GM23338 (cell line): ENCODE data around the gene C4orf33. TPM values are rescaled to one million over a fixed set of nuclear protein-coding genes. Genes with fewer than 3 reads are reported as not detected.

ENCODE experiments used
- ATAC-seq: fragments of 200-7000 bp; cut with Tn5 transposase; 3 replicates; pipeline ENCODE4 v1.9.1; 2020
- DNase-seq: peaks from one replicate; pipeline ENCODE4 v3.0.0-alpha.2; 2015; ENCODE audit warnings: low spot score
- H2AFZ ChIP-seq: fragments of 200-600 bp; sonication (generic); 2 replicates; pipeline ENCODE4 v1.8.0; 2016; ENCODE audit warnings: antibody characterized with exemption, mild to moderate bottlenecking, moderate library complexity
- H3F3A ChIP-seq: fragments of 200-600 bp; sonication (generic); replicated peaks from 2 replicates; pipeline ENCODE4 v1.8.0; 2017; ENCODE audit warnings: antibody characterized with exemption, mixed run types, low read depth
- H3K27ac ChIP-seq: fragments of 200-600 bp; sonication (generic); 2 replicates; pipeline ENCODE4 v1.6.1; 2016; ENCODE audit warnings: low read depth
- H3K27me3 ChIP-seq: fragments of 200-600 bp; sonication (generic); 2 replicates; pipeline ENCODE4 v1.8.0; 2016; ENCODE audit warnings: mild to moderate bottlenecking, mixed run types, moderate library complexity; ENCODE audit not compliant: insufficient read depth
- H3K36me3 ChIP-seq: fragments of 200-600 bp; sonication (generic); 2 replicates; pipeline ENCODE4 v1.8.0; 2016; ENCODE audit warnings: mild to moderate bottlenecking; ENCODE audit not compliant: insufficient read depth
- H3K4me1 ChIP-seq: fragments of 200-600 bp; sonication (generic); 2 replicates; pipeline ENCODE4 v1.8.0; 2016; ENCODE audit warnings: mild to moderate bottlenecking, moderate library complexity; ENCODE audit not compliant: insufficient read depth
- H3K4me2 ChIP-seq: fragments of 200-600 bp; sonication (generic); 2 replicates; pipeline ENCODE4 v1.7.1; 2017; ENCODE audit warnings: mixed run types
- H3K4me3 ChIP-seq: fragments of 200-600 bp; sonication (generic); 2 replicates; pipeline ENCODE4 v1.6.1; 2016; ENCODE audit warnings: mixed run types
- H3K79me2 ChIP-seq: fragments of 200-600 bp; sonication (generic); replicated peaks from 2 replicates; pipeline ENCODE4 v1.8.0; 2017; ENCODE audit warnings: mild to moderate bottlenecking; ENCODE audit not compliant: insufficient read depth
- H3K9me2 ChIP-seq: fragments of 200-600 bp; sonication (generic); 2 replicates; pipeline ENCODE4 v1.8.0; 2017; ENCODE audit not compliant: insufficient read depth
- H4K20me1 ChIP-seq: fragments of 200-600 bp; sonication (generic); replicated peaks from 2 replicates; pipeline ENCODE4 v1.8.0; 2017; ENCODE audit warnings: mild to moderate bottlenecking; ENCODE audit not compliant: insufficient read depth
- H3K27ac Mint-ChIP-seq: 2 replicates; pipeline ENCODE4 v1.8.0; 2020; ENCODE audit warnings: inconsistent platforms, mild to moderate bottlenecking, moderate library complexity, mixed read lengths
- H3K27me3 Mint-ChIP-seq: 3 replicates; pipeline ENCODE4 v1.8.0; 2022; ENCODE audit warnings: low read depth, mild to moderate bottlenecking, moderate library complexity, mixed read lengths, inconsistent platforms; ENCODE audit not compliant: insufficient read depth, poor library complexity
- H3K36me3 Mint-ChIP-seq: 3 replicates; pipeline ENCODE4 v1.8.0; 2021; ENCODE audit warnings: low read depth, mild to moderate bottlenecking, inconsistent platforms, moderate library complexity, mixed read lengths
- H3K4me1 Mint-ChIP-seq: 3 replicates; pipeline ENCODE4 v1.8.0; 2020; ENCODE audit warnings: mild to moderate bottlenecking, inconsistent platforms, mixed read lengths
- H3K4me3 Mint-ChIP-seq: 3 replicates; pipeline ENCODE4 v1.8.0; 2021; ENCODE audit warnings: moderate library complexity, mild to moderate bottlenecking, inconsistent platforms, mixed read lengths
- H3K9me3 Mint-ChIP-seq: 3 replicates; pipeline ENCODE4 v1.8.0; 2020; ENCODE audit warnings: moderate library complexity, mild to moderate bottlenecking, inconsistent platforms, mixed read lengths
- CREB1 ChIP-seq: fragments of 250-450 bp; sonication (Bioruptor Pico); IDR thresholded peaks from 2 replicates; pipeline ENCODE4 v1.5.0; 2020; ENCODE audit warnings: low read depth, mild to moderate bottlenecking, moderate library complexity
- ETS1 ChIP-seq: IDR thresholded peaks from 2 replicates; pipeline ENCODE4 v1.6.1; 2016; ENCODE audit warnings: antibody characterized with exemption
- EZH2 ChIP-seq: fragments of 200-600 bp; sonication (generic); IDR thresholded peaks from one replicate; pipeline ENCODE4 v1.8.0; 2017; ENCODE audit warnings: antibody characterized with exemption, mild to moderate bottlenecking, low read depth; ENCODE audit not compliant: unreplicated experiment
- EZH2phosphoT487 ChIP-seq: fragments of 200-600 bp; sonication (generic); IDR thresholded peaks from one replicate; pipeline ENCODE4 v1.8.1; 2018; ENCODE audit warnings: antibody characterized with exemption; ENCODE audit not compliant: unreplicated experiment
- JUNB ChIP-seq: IDR thresholded peaks from one replicate; pipeline ENCODE4 v1.6.1; 2016; ENCODE audit warnings: antibody characterized with exemption; ENCODE audit not compliant: unreplicated experiment
- POLR2AphosphoS5 ChIP-seq: IDR thresholded peaks from 2 replicates; pipeline ENCODE4 v1.6.1; 2016; ENCODE audit warnings: antibody characterized with exemption, low read depth
- REST ChIP-seq: IDR thresholded peaks from one replicate; pipeline ENCODE4 v1.6.1; 2018; ENCODE audit warnings: antibody characterized with exemption; ENCODE audit not compliant: unreplicated experiment
- STAT1 ChIP-seq: IDR thresholded peaks from one replicate; pipeline ENCODE4 v1.6.1; 2016; ENCODE audit warnings: antibody characterized with exemption; ENCODE audit not compliant: unreplicated experiment
- ZNF114 ChIP-seq: fragments of 250-450 bp; sonication (Bioruptor Pico); IDR thresholded peaks from 2 replicates; pipeline ENCODE4 v1.5.0; 2020; ENCODE audit warnings: mild to moderate bottlenecking, moderate library complexity
- polyA plus RNA-seq: library from polyadenylated mRNA; unstranded; fragments of >200 nt; fragmentation: Nextera tagmentation; extraction: Ambion mirVana; gene quantifications from 2 replicates; pipeline ENCODE4 v1.2.1, GENCODE V29; 2016
- total RNA-seq: library from RNA; depleted of rRNA; stranded (reverse); fragments of >200 nt; shearing (Covaris generic); gene quantifications from 2 replicates; pipeline ENCODE4 v1.2.3, GENCODE V29; 2014

C4orf33 gene
- total and polyA plus RNA-seq, 2 experiments from 2014 or later: 4.4 to 4.7 TPM

- no peak for TF ChIP-seq REST
- TF ChIP-seq STAT1: no peak
- TF ChIP-seq CREB1: no peak
- no peak for TF ChIP-seq ZNF114 (CRISPR knock-in tag)
- TF ChIP-seq JUNB: no peak
- TF ChIP-seq EZH2phosphoT487: no peak
- TF ChIP-seq ETS1: no peak
- TF ChIP-seq POLR2AphosphoS5: no peak
- no peak for TF ChIP-seq EZH2
These were observed 52.9 kb downstream of the C4orf33 start (continued) for GRCh38 chr4:129148892-129149291.

- DNase-seq (no peak), ATAC-seq (no peak)
- no peak overlapping the region for H3K4me3 ChIP-seq
- TF ChIP-seq ETS1: no peak
- no peak overlapping the region for H2AFZ ChIP-seq
- H3K4me1 ChIP-seq: no peaks in the 10 kb centered on the region
- no peaks in the 10 kb centered on the region for H3F3A ChIP-seq
- no peak overlapping the region for H3K27ac ChIP-seq
- Mint-ChIP-seq H3K27me3 (no peaks in the 10 kb centered on the region), H3K4me1 (peaks cover 5% of the 10 kb centered on the region; the same call in 2 of the 3 replicates), H3K36me3 (no peaks in the 10 kb centered on the region), H3K4me3 (no peak overlapping the region), H3K27ac (no peak overlapping the region), H3K9me3 (no peaks in the 10 kb centered on the region)
- no peaks in the 10 kb centered on the region for H3K9me2 ChIP-seq
- no peaks in the 10 kb centered on the region for H3K79me2 ChIP-seq
- H4K20me1 ChIP-seq: no peaks in the 10 kb centered on the region
- no peak overlapping the region for H3K4me2 ChIP-seq
- H3K27me3 ChIP-seq: no peaks in the 10 kb centered on the region
- H3K36me3 ChIP-seq: no peaks in the 10 kb centered on the region
These were observed 54.0 kb downstream of the C4orf33 start for GRCh38 chr4:129149906-129150305.
